MV-4-11 (cell line): Measurements from ENCODE around the gene TCP1.
"Not testable (repeated sequence)": the region's sequence is repeated elsewhere in the genome, so short reads cannot be mapped to it uniquely, and the experiment has no call there.

Experiments
- DNase-seq: peaks from one replicate; lab custom pipeline; 2025; lab: John Stamatoyannopoulos, UW

TCP1 gene

DNA sequence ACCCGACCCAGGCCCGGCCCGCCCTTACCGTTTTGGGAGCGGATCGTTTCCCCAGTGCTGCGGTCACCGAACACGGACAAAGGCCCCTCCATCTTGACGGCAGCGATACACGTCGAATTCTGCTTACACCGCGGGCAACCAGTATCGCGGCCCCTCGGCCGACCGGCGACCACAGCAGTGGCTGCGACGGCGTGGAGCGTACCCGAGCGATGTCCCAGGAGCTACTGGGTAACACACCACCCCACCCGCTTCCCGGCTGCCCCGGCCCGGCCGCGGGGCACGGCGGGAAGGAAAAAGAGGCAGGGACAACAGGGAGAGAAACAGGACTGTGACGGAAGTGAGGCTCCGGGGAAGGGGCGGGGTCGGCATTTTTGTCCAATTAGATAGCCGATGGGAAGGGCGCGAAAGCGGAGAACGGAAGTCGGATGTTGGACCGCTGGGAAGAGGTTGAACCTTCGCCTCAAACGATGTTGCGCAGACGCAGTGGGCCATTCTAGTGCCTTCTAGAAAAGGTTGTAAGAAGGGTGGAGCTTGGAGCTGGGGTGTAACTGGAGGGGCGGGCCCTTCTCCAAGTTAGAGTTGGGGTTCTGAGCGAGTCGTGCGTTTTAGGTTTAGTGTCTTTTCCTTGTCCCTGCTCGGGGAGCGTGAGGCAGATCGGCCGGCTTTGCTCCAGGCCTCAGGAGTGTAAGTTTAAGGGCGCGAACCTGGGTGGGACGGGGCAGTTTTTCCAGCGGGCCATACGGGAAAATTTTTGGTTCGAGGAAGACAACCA lies at the start of gene TCP1:
TSS of gene TCP1 (minus strand) at position 226 of the 772 bp plus-strand sequence. CDS start at position 92, 134 bp downstream.
- peak; percentile 100 for DNase-seq

DNA sequence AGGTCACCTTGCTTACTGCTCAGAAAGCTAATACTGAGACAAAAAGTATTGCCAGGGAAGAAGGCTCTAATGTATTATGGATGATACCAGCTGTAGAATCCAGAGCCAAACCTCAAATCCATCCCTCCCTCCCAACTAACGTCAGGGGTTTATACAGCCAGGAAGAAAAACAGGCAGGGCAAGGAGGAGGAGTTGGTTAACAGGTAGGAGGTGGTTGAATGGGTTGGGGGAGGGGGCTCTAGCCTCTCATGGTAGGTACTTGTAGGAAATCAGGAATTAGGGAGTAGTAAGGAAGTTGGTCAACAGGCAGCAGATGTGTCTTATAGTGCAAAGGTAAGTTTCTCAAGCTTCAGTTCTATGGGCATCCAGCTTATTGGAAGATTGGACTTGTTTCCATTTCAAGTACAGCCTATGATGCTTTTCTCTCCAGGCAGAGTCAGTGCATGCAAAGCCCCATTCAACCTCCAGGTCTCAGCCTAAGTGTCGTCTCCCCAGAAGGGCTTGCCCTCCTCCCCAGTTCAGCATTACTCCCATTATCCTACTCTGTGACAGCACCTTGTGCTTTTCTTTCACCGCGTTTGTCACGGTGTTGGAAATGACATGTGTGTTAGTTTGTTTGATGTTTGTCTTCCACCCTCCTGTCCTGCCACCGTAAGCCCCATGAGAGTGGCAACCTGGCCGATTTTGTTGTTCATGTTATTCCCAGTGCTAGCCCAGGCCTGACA lies 48.8 kb upstream of the TCP1 start:
- no peak for DNase-seq

DNA sequence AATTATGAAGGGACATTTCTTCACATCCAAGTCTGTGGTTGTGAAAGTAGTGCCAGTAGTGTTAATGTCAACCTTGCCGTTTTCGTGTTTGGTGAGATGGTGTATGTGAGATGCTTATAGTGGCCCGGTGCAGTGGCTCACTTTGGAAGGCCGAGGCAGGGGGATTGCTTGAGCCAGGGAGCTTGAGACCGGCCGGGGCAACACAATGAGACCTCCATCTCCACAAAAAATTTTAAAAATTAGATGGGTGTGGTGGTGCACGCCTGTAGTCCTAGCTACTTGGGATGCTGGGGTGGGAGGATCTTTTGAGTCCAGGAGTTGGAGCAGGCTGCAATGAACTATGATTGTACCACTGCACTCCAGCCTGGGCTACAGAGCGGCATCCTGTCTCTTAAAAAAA lies 48.1 kb upstream of the TCP1 start:
- no peak for DNase-seq

DNA sequence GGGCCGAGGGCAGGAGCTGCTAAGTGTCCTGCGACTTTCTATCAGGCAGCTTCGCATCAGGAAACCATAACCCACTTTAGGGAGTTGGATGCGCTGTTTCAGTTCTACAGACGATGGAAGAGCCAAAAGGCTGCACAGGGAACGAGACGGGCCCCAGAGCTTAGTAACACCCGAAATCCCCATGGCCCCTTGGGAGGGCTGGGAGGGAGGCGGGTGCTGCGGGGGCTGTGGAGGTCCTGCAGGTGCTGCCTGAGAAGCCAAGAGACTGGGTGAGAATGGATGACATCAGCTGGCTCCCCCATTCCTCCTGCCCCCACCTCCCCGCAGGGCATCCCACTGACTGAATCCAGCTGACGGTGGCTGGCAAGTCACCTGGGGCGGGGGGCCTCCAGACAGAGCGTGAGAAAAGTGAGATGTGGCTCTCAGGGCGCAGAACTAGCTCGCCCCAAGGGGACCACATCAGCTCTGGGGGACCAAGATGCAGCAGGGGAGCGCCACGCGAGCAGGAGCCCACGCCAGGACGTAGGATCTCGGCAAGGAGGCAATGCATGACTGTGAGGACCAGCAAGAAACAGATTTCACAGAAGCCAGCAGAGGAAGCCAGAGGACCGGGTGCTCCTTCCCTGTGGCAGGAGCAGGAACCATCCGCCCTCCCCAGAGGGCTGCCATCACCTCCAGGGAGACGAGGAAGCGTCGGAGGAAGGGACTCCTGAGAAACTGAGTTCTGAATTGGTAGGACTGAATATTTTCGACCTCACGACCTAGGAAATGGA lies 47.5 kb upstream of the TCP1 start:
- no peak for DNase-seq

DNA sequence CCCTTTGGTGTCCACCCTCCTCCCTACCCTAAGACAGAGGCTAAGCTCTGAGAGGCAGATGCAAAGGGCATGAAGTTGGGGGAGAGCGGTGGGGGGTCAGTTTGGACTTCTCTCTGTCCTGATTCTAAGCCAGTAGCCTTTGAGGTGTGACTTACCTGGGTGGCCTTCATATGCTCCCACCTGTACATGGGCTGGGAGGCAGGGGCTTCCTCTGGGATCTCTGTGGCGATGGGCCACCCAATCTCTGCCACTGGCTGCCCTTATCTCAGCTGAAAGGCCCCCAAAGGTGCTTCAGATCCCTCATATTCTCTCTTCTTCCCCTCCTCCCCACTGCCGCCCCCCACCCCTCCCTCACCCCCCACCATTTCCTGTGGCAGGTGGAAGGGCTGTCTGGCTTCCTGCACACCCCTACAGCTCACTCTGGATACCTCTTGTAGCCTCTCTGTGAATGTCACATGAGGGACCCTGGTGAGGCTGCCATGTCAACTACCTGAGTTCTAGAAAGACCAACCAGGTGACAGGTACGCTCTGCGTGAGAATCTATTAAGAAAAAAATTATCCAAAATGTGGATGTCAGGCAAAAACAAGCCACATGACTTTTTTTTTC lies 44.7 kb upstream of the TCP1 start:
- no peak for DNase-seq

DNA sequence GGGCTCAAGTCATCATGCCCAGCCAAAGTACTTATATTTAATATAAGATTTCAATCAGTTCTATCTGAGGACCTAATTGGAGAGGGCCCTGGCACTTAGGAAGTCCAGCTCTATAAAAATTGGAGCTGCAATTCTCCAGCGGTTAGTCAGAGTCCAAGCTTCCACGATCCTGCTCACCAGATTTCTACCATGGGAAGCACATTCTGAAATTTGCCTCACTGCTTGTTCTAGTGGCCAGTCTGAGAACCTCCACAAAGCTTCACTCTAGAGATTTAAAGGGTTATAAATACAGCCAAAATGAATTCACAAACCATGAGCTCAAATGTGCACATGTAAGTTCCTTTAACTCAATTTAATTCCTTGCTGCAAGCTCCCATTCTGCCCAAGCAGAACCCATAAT lies 44.2 kb upstream of the TCP1 start:
- no peak for DNase-seq

DNA sequence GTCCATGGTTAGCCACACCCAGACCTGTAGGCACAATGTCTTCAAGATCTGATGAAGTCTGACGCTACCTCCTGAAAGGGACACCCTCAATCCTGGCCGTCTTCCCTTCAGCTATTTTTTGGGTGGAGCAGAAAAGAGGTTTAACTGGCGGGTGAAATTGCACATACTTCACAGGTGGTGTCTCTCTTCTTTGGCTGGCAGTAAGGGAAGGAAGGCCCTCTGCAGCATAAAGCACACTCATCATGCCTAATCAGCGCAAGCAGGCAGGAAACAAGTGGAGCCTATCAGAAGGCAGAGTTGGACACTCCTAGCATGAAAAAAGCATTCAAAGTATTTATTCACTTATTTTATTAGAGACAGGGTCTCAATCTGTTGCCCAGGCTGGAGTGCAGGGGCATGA lies 43.5 kb upstream of the TCP1 start:
- DNase-seq, result no peak

DNA sequence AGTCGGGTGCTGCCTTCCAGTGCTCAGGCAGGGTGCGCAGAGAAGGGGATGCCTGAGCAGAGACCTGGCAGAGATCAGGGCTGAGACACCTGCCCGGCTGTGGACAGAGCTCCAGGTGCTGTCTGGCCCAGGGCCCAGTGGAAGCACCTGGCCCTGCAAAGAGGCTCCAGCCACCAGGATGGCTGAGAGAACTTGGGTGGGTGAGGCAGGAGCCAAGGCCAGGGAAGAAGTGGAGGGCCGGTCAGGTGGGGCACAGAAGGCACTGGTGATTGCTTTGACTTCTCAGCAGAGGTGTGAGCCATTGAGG lies 41.9 kb upstream of the TCP1 start:
- no peak for DNase-seq

DNA sequence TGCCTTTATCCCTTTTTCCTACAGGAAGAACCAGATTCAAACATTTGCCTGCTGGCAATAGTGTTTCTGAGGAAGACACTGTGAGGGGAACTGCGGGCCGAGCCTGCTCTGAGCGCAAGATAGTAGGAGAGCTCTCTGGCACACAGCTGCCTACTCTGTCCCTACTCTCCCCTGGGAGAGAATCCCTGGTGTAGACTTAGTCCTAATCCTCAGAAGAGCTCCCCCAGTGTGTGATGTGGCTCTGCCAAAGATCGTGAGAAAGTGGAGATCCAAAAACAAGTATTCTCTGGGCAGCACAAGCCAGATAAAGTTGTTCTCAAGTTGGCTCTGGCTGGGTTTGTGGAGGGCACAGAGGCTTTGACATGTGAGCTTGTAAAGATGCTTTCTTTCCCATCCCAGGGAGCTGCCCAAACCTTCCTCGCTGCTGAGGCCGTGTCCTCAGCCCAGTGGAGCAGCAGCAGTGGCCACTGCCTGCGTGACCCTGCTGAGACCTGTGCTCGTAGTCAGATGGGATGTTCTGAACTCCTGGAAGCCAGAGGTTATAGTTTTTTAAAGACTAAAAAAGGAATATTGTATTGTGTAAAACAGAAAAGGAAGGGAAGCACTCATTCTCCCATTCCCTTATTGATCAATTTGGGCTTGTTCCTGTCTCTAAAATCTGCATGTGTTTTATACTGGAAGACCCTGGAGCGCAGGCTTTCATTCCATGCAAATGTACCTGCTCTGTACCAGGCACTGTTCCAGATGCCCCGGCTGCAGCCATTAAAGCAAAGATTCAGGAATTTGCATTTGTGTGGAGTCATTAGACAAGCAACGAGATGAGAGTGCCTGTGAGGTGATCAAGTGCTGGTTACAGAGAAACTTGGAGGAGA lies 41.3 kb upstream of the TCP1 start:
- no peak for DNase-seq

DNA sequence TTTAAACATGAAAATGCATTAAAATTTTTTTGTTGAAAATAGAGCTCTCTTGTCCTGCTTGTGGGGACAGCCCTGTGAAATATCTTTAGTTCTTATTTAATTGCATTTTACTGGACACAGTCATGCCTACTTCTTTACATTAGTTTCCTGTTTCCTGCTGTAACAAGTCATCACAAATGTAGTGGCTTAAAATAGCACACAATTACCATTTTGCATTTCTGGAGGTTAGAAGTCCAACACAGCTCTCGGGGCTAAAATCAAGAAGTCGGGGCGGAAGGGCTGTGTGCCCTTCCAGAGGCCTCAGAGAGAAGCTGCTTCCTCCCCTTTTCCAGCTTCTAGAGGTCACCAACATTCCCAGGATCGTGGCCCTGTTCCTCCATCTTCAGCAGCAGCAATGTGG lies 40.1 kb upstream of the TCP1 start:
- peak; percentile 85 for DNase-seq

DNA sequence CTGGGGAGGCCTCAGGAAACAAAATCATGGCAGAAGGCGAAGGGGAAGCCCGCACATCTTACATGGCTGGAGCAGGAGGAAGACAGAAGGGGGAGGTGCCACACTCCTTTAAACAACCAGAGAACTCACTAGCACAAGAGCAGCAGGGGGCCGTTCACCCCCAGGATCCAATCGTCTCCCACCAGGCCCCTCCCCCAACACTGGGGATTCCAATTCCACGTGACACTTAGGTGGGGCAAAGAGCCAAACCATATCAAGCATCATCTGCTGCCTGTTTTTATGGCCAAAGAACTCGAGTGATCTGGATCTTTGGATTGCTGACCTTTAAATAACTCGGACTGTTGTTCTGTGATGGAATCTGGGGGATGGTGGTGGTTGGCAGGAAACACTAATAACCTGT lies 38.7 kb upstream of the TCP1 start:
- DNase-seq, result no peak

DNA sequence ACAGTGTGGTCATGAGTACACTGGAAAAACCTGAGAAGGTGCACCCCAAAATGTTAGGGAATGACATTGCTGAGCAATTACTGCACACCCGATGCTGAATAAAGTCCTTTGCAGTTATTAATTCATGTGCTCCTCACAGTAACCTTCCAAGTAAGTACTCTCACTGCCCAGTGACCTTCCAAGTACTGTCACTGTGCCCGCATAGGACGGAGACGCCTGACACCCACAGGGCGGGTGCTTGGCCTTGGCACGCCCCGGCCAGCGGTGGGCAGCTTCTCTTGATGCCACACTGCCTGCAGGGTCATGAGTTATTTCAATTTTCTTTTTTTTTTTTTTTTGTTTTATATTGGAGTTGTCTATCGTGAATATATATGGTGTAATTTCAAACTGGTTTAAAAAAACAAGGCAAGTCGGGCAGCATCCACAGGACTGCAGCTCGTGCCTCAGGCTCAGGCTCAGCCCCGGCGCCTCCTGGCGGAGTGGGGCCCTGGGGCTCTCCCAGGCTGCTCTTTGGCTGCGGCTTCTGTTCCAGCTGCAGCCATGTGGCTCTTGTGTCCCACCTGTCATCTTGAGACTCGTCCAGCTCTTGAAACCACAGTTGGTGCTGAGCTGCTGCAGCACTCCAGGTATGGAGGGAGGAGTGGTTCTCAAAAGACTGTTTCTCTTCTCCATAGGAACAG lies 37.7 kb upstream of the TCP1 start:
- no peak for DNase-seq

DNA sequence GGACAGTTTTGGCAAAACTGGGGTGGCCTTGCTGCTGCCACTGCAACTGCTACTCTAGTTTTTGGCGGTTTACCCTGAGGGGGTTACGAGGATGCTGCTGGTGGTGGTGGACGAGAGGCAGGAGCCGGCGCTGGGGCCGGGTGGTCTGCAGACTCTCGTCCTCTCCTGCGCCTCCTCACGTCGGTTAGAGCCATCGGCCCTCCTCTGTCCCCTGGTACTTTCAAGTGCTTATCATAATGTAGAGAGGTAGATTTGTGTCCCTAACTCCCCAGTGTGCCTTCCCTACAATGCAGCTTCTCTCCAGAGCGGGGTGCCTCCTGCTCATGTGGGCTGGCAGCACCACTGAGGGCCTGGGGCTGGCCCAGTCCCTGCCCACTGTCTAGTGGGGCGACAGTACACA lies 36.6 kb upstream of the TCP1 start:
- DNase-seq, result no peak

DNA sequence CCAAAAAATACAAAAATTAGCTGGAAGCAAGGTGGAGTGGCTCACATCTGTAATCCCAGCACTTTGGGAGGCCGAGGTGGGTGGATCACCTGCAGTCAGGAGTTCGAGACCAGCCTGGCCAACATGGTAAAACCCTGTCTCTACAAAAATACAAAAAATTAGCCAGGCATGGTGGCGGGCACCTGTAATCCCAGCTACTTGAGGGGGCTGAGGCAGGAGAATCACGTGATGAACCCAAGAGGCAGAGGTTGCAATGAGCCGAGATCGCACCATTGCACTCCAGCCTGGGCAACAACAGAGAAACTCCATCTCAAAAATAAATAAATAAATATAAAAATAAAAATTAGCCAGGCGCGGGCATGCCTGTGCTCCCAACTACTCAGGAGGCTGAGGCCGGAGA lies 35.3 kb upstream of the TCP1 start:
- not testable (repeated sequence) for DNase-seq

DNA sequence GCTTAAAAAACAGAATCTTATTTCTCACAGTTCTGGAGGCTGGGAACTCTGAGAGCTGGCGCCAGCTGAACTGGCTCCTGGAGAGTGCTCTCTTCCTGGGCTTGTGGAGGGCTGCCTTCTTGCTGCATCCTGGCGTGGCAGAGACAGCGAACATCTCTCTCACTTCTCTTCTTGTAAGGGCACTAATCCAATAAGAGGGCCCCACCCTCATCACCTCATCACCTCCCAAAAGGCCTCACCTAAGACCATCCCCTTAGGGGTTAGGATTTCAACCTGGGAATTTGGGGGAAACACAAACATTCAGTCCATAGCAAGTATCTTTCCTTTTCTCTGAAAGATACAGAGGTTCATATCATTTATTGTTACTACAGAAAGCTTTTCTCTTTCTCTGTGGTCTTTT lies 34.6 kb upstream of the TCP1 start:
- no peak for DNase-seq

DNA sequence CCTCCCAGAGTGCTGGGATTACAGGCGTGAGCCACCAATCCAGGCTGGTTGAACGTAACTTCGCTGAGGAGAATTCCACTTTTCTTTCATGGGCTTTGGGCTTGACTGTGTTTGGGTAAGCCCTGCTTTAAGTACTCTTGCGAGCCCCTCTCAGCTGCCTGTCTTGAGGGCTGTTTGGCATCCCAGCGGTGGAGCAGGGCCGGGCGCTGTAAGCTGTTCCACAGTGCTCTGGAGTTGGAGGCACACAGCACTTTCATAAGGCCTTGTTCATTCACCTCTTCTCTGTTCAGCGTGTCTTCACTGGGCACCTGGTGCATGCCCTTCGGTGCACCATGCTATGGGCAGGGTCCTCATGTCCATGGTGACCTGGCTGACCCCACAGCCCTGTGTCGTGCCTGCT lies 32.3 kb upstream of the TCP1 start:
- DNase-seq, result no peak

DNA sequence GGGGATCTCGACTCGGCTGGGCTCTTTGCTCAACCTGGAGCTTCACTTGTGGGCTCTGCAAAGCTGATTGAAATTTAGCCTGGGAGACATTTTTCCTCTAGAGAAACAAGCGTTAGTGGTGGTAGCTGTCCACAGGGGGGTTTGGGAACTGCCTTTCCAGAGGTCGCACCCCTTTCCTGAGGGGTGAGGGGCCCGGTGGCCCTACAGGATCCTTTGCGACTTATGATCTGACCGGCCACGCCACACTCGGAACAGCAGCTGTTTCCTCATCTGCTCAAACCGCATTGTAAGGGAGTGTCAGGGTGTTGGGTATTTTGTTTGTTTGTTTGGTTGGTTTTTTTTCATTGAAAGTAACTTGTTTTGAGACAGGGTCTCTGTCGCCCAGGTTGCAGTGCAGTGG lies 31.7 kb upstream of the TCP1 start:
- peak; percentile 47 for DNase-seq

DNA sequence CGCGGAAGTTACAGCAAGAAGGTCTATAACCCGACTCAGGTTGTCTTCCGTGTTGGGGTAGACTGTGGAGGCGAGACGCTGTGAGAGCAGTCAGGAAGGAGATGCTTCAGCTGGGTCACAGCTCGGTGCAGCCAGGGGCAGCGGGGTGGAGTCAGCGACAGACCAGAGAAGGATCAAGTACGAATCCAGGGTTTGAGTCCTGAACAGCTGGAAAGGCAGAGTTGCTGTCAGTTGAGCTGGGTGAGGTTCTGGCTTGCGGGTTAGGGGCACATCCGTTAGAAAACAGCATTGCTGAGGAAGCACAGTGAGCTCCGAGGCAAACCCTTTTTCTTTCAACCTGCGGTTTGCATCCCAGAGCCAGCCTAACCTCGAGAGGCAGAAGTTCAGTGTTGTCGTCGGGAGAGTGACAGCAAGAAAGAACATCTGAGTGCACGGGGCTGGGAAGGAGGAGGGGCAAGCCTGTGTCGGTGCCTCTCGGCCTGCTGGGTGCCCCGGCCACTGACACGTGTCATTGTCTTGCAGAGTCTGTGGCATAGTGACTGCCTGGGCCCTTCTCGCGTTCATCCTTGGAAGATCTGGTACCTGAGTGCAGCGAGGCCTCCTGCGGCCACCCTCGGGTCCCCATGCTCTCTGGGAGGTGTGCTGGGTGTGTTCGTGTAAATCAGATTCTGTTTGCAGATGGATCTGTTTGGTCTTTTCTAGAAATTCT lies 30.7 kb upstream of the TCP1 start:
- peak; percentile 99 for DNase-seq

DNA sequence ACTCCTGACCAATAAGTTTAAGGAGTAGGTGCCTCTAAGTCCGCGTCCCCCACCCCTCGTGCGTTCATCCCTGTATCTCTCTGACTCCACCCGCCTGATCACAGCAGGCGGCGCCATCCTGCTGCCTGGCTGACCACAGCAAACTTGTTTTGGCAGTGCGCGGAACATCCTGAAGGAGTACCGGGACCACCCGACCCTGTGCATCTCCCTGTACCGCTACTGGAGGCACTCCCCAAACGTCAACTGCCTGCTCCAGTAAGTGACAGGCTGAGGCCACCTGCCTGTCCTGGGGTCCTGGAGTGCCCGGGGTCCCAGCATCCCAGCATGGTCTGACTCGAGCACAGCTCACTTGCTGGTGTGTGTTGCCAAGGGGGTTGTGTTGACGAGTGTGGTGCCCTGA lies 29.7 kb upstream of the TCP1 start:
- DNase-seq, result no peak

DNA sequence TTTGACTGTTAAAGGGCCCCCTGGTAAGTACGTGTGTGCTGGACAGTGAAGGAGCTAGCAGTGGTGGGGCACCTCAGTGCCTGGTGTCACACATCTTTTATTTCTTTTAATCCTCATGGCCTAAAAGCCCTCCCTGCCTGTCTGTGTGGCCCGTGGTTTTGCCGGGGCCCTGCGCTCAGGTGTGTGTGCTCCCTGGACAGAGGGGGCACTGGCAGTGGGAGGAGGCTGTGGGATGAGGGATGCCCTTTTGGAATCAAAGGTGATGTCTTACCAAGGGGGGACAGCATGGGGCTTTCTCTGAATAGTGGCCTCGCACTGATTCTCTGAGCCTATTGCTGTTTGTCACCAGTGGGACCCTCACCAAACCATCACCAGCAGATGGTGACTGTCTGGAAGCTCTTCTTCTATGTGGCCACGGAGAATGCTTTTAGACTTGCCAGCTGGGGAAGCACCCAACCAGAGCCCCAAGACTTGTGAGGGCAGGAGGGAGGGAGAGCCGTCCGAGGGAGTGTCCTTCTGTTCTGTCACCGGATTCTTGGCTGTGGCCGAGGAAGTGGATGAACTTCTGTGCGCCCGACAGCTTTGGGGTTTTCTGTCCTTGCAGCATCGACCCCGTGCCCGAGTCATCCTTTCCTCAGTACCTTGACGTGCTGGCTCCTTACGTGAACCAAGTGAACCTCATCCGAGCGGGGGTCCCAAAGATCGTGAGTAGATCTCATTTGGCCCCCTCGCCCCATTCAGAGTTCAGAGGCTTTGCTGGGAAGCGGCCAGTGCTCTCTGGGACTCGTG lies 28.7 kb upstream of the TCP1 start:
- no peak for DNase-seq
